Adipose tissue (tissue), 3 donors: ENCODE data around the gene MCC. TPM values are rescaled to one million over a fixed set of nuclear protein-coding genes. Genes with fewer than 3 reads are reported as not detected.

ENCODE experiments used
- H3K27ac ChIP-seq: one replicate; pipeline ENCODE4 v1.5.1; 2013; ENCODE audit warnings: low read depth, low read length
- WGBS, 3 donors: extraction: QIAGEN DNeasy Blood & Tissue Kit; methylation state at CpG; one replicate each; pipeline ENCODE4 v1.1.7; 2013; 5-methylcytosine and 5-hydroxymethylcytosine counted together
- polyA plus RNA-seq, 3 donors: library from polyadenylated mRNA; stranded (reverse); fragments of 200-250 nt; gene quantifications; one replicate each; pipeline ENCODE4 v1.2.3, GENCODE V29; 2013
- donor health status: healthy with polysubstance abuse.
- donor health status: Bipolar disorder and iron deficiency.
- donor health status: healthy.

MCC gene
- polyA plus RNA-seq, 3 donors = 2.2 to 8.0 (median 8.0) TPM

DNA sequence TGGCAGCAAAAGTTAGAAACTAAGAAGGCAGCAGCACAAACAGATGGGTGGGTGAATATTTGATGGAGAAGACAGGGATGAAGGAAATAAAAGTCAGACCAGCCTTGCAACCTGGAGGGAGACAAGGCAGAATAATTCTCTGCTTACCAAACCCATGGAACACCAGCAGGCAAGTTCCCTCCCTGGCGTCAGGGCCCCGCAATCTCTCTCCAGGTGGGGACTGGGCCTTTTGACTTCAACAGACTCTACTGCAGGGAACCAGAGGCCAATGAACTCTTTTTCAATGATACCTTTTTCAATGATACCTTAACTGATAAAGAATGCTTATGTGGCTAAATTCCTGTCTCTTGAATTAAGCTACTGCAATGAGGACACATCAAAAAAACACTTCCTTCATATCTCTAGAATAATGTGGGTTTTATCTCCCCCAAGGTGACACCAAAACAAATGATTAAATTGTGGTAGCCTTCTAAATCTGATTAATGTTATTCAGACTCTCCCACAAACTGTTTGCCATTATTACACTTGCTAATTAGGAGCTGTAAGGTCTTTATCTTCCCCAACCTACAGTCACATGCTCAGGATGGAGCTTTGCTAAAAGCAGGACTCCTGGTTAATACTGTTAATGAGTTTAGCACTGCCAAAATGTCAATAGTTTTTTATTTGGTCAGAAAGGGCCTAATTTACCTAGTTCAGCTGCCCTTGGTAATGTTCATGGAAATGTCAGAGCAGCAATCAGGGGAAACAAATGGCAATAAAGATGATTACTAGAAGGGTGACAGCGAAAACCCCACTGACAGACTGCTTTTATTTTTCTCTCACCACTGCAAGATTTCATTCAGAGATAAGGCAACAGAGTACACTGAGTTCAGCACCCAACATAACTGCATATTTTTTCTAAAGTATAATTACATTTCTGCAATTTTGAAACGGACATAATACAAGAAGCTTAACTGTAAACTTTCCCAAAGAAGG is 218.9 kb downstream of the MCC start:
- no peak overlapping the region for H3K27ac ChIP-seq
- WGBS, 3 donors = 70 to 85% (median 83%) methylated on average over 4 of the region's 4 CpGs

- 95 to 98% (median 96%) methylated on average over 4 of the region's 4 CpGs for WGBS, 3 donors
- no peak overlapping the region for H3K27ac ChIP-seq
Observed at GRCh38 chr5:113268232-113268631, 220.0 kb downstream of the MCC start.

- WGBS, 3 donors = 79 to 83% (median 82%) methylated on average over 6 of the region's 6 CpGs
- no peak overlapping the region for H3K27ac ChIP-seq
Observed at GRCh38 chr5:113267361-113267900, 220.8 kb downstream of the MCC start.

DNA sequence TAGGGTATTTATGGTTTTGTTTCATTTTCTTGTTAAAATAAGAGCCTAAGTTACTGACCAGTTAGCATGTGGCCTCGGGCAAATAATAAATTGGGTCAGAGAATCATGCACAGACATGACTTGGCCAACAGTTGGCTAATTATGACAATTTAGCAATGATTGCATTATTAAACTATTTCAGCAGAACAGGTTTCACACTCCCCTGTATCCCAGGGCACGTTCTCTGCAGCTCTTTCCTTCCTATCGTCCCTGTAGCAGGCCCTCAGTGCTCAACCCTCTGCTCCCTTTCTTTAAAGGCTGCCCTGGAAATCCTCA is 221.4 kb downstream of the MCC start:
- 51 to 75% (median 61%) methylated on average over 3 of the region's 3 CpGs for WGBS, 3 donors
- no peak overlapping the region for H3K27ac ChIP-seq

DNA sequence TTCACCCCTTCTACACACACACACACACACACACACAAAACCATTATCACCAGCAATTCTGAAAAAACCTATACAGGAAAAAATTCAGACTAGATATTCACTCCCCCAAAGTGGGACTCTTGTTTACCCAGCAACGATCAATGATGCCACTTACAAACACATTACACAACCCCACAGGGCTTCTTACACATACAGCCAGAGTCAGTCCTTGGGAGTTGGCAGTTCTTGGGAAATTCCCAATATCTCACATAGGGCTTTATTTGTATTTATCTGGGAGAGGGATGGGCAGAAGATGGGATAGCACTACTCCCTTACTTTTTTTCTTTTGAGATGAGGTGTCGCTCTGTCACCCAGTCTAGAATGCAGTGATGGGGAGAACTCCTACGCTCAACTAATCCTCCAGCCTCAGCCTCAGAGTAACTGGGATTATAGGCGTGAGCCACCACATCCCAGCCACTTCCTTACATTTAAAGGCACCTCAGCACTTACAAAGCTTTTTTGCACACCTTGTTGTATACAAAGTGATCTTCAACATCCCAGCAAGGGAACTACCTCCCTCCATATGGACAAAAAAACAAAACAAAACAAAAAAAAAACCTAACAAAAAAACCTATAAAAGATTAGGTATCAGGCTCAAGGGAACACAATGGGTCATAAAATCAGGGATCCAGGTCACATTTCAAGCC is 221.9 kb downstream of the MCC start:
- WGBS, 3 donors = 77 to 88% (median 80%) methylated on average over 4 of the region's 4 CpGs
- no peak overlapping the region for H3K27ac ChIP-seq

GRCh38 chr5:113265190-113265589 is 223.1 kb downstream of the MCC start:
- 87 to 90% (median 88%) methylated on average over 4 of the region's 4 CpGs for WGBS, 3 donors
- H3K27ac ChIP-seq = no peak overlapping the region

DNA sequence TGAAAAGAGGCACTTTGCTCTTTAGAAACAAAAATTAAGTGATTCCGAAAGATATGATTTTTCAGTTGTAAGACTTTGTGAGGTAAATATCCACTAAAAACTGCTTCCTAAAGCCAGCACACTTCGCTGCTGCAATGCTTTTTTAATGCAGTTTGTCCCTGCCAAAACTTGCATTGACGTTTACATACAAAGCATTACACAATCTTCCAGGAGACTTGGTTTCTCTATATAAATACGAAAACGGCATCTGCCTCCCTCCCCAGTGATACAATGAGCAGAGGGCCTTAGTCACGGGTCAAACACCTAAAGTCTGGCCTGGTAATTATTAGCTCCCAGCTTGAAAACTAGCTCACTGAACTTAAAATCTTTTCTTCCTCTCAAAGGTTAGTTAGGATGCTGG is 224.2 kb downstream of the MCC start:
- no peak overlapping the region for H3K27ac ChIP-seq

DNA sequence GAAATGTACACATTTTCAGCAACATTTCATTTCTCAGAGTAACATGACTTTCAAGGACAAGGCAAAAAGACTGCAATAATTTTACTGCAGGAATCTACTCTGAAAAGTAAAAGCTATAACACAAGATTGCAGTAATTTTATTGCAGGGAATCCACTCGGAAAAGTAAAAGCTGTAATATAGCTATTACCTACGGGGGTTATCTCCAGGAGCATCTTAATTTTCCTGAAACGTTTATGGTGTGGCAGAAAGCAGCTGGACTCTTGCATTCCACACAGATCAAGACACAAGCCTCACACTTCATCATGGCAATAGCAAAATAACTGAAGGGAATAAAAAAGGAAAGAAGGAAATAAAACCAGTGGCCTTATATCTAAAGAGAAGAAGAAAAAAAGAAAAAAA is 224.7 kb downstream of the MCC start:
- 58 to 76% (median 64%) methylated on average over 3 of the region's 3 CpGs for WGBS, 3 donors
- H3K27ac ChIP-seq = no peak overlapping the region

More for the DNA sequence above, 224.2 kb downstream of the MCC start:
- 66 to 71% (median 70%) methylated on average over 6 of the region's 6 CpGs for WGBS, 3 donors

GRCh38 chr5:113262674-113263073 is 225.6 kb downstream of the MCC start:
- WGBS, 3 donors = 89 to 93% (median 90%) methylated on average over 3 of the region's 3 CpGs
- no peak overlapping the region for H3K27ac ChIP-seq

- no peak overlapping the region for H3K27ac ChIP-seq
Observed at GRCh38 chr5:113259034-113259433, 229.2 kb downstream of the MCC start.

GRCh38 chr5:113257545-113257944 is 230.7 kb downstream of the MCC start:
- WGBS, 3 donors = 83 to 92% (median 85%) methylated on average over 7 of the region's 7 CpGs
- H3K27ac ChIP-seq = no peak overlapping the region

DNA sequence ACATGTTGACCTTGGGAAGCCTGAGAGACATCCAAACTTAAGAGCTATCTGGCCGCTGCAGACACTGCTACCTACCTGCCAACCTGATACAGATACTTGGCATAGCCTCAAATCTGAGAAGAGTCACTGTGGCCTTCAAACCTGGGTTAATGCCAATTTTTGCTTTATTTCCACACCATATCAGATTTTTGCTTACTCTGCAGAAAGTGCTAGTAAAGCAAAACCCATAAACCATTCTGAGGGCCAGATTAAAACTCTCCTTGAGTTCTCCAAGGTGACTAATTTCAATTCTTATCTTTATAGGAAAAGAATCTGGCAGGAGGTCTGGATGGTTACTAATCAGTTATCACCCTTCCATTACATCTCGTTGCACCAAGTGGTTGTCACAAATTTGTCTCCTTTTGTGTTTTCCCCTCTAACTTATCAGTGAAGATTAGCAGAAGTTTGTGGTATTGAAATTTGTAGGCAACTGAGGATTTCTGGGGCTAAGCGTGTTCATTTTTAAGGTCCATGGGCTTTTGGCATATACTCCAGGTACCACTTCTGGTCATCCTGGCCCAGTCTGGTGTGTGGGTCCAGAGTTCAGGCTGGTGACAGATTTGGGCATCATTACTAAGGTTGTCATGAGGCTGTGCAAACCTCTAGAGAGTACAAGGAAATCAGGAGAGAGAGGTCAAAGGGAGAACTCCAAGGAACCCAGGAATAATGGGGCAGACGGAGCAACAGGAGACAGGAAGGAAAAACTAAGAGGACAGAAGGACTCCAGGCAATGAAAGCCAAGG is 231.4 kb downstream of the MCC start:
- no peak overlapping the region for H3K27ac ChIP-seq
- WGBS, 3 donors = 77 to 89% (median 84%) methylated on average over 4 of the region's 4 CpGs

DNA sequence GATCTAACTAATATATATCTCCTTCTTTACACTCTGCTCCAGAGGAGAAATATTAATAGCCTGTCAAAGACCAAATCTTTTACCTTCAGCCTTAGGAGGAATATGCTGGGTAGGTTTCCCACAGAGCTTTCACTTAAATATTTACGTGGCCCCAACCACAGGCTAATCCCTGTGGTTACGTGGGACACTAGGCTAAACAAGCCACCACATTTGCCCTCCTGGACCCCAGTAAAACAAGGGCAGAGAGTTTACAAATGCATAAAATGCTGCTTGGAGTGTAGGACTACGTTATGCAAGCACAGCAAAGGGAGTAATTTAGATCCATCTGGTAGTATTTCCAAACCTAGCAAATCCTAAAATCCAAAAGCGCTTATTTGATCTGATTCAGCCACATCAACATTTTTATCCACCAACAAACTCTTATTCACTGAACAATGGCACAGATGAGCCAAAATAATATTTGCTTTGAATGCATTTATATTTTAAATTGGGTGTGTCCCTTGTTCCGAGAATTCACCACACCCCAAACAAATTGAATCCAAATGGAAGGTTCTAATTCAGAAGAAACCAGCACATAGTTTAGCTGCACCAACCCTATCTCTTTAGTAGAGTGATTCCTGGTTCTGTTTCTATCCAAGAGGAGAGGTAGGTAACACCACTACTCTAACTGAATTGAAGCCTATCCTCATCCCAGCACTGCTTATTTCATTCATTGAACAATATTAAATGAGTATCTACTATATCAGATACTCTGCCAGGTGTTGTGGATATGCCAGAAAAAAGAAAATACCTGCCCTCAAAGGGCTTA is 232.5 kb downstream of the MCC start:
- WGBS, 3 donors = 69 to 73% (median 72%) methylated on average over 5 of the region's 5 CpGs
- H3K27ac ChIP-seq = no peak overlapping the region

DNA sequence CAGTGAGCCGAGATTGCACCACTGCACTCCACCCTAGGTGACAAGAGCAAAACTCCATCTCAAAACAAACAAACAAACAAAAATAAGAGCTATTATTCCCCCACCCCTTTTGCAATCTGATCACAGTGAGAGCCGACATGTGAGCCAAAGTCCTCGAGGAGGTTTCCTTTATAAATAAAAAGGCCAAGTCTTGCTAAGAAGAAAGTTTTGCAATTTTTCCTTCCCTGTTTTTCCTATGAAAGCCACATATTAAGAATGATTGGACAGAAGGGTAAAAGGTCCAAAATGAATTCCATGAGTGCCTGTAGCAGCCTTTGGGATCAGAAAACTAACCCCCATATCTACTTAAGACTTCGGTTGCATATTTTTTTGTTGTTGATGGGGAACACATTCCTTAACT is 233.1 kb downstream of the MCC start:
- no peak overlapping the region for H3K27ac ChIP-seq
- WGBS, 3 donors = 44 to 78% (median 54%) methylated on average over 4 of the region's 4 CpGs

- WGBS, 3 donors = 91 to 94% (median 91%) methylated on average over 3 of the region's 3 CpGs
- no peak overlapping the region for H3K27ac ChIP-seq
Observed at GRCh38 chr5:113253037-113253436, 235.2 kb downstream of the MCC start.

DNA sequence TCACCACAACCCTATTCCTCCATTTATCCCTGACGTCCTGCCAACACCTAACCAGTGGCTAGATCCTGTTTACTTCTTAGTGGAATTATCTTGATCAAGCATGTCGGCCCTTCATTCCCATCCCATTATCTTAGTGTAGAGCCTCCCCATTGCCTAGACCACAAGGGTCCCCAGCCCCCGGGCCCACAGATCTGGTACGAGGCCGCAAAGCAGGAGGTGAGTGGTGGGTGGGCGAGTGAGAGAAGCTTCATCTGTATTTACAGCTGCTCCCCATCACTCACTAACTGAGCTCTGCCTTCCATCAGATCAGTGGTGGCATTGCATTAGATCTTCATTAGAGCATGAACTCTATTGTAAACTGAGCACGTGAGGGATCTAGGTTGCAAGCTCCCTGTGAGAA is 236.2 kb downstream of the MCC start:
- 86 to 90% (median 88%) methylated on average over 7 of the region's 7 CpGs for WGBS, 3 donors
- H3K27ac ChIP-seq = no peak overlapping the region

DNA sequence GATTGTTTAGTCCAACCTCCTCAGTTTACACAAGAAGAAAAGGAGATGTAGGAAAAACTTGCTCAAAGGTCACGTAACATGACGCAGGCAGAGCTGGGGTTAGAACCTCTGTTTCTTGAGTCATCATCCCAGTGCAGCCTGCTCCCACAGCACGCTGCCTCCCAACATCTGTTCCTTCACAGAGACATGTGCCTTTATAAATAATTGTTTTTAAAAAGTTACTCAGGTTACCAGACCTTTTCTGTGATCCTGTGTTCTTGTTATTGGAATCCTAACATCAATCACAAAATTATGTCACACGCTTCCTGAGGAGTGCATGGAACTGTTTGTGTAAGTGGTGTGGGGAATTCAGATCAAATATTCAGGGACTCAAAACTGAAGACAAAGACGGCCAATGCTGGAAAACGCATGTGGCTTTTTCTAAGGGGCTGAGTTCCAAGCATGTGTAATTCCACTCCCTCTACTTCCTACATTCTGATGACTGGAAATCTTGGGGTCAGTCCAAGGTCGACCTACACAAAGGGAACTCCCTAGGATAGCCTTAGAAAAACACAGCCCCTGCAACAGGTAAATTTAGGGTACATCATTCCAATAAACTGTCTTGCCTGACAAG is 237.8 kb downstream of the MCC start:
- 35 to 43% (median 43%) methylated on average over 7 of the region's 7 CpGs for WGBS, 3 donors

GRCh38 chr5:113249206-113249605 is 239.0 kb downstream of the MCC start:
- 96 to 100% (median 100%) methylated on average over 1 of the region's 1 CpG for WGBS, 3 donors
- H3K27ac ChIP-seq = peak overlapping the region; percentile 21

More for the DNA sequence above, 237.8 kb downstream of the MCC start:
- no peak overlapping the region for H3K27ac ChIP-seq
